Measurements from ENCODE around the gene ELF2. TPM values are rescaled to one million over a fixed set of nuclear protein-coding genes. Genes with fewer than 3 reads are reported as not detected.
"Not testable (repeated sequence)": the region's sequence is repeated elsewhere in the genome, so short reads cannot be mapped to it uniquely, and the experiment has no call there.

Gene ELF2
- total RNA-seq, 2 experiments from 2014 or later, result 34.3 to 36.3 TPM

- POLR2A ChIA-PET, result interaction anchor here (0.7 to 4.4 kb wide), 4 partner anchors 32 to 216 kb away, joined by 5 to 24 read pairs (median 18); partner anchors contain the start of genes NAA15, NDUFC1 and NOCT
Measured at GRCh38 chr4:139084804-139085093, 92.3 kb downstream of the ELF2 start.

GRCh38 chr4:139083956-139084803 lies 92.8 kb downstream of the ELF2 start:
- H3K27ac Mint-ChIP-seq, result peak overlapping the region; percentile 99
- peaks cover 33% of the 10 kb centered on the region for H3K4me1 Mint-ChIP-seq (ENCODE audit: low read depth)
- peak overlapping the region; percentile 99 for H3K4me3 Mint-ChIP-seq
- CTCF ChIA-PET, result interaction anchor here (0.7 to 2.7 kb wide), 6 partner anchors 11 to 182 kb away, joined by 3 to 14 read pairs (median 4); partner anchors contain the start of gene ELF2
- peaks cover 22% of the 10 kb centered on the region for H3K36me3 Mint-ChIP-seq (ENCODE audit: low read depth)
- H3K9me3 Mint-ChIP-seq (ENCODE audit: insufficient read depth), result no peaks in the 10 kb centered on the region
- no peaks in the 10 kb centered on the region for H3K27me3 Mint-ChIP-seq (ENCODE audit: low read depth)
- ATAC-seq (peak; percentile 66), DNase-seq (peak; percentile 85)
- POLR2A ChIA-PET, result interaction anchor here (0.7 to 4.4 kb wide), 5 partner anchors 31 to 575 kb away, joined by 3 to 24 read pairs (median 13); partner anchors contain the start of genes NAA15, NDUFC1 and NOCT

More at GRCh38 chr4:139084804-139085093, 92.3 kb downstream of the ELF2 start:
- ATAC-seq (no peak), DNase-seq (no peak)
- Mint-ChIP-seq H3K27me3 (ENCODE audit: low read depth) (no peaks in the 10 kb centered on the region), H3K9me3 (ENCODE audit: insufficient read depth) (no peaks in the 10 kb centered on the region), H3K4me3 (peak overlapping the region; percentile 77), H3K36me3 (ENCODE audit: low read depth) (peaks cover 22% of the 10 kb centered on the region), H3K27ac (peak overlapping the region; percentile 99), H3K4me1 (ENCODE audit: low read depth) (peaks cover 30% of the 10 kb centered on the region)
- CTCF ChIA-PET, result interaction anchor here (0.7 to 2.7 kb wide), 7 partner anchors 10 to 211 kb away, joined by 3 to 14 read pairs (median 4); partner anchors contain the start of gene ELF2

- Mint-ChIP-seq H3K4me3 (peak overlapping the region; percentile 99), H3K9me3 (ENCODE audit: insufficient read depth) (no peaks in the 10 kb centered on the region), H3K4me1 (ENCODE audit: low read depth) (peaks cover 33% of the 10 kb centered on the region), H3K27me3 (ENCODE audit: low read depth) (no peaks in the 10 kb centered on the region), H3K36me3 (ENCODE audit: low read depth) (peaks cover 22% of the 10 kb centered on the region), H3K27ac (peak overlapping the region; percentile 99)
- ChIA-PET CTCF (interaction anchor here (1.3 to 2.7 kb wide), 3 partner anchors 16 to 183 kb away, joined by 3 to 14 read pairs (median 4); no protein-coding TSS in a partner anchor), POLR2A (interaction anchor here (0.7 to 4.4 kb wide), 4 partner anchors 68 to 575 kb away, joined by 3 to 24 read pairs (median 18); partner anchors contain the start of genes NAA15, NDUFC1 and NOCT)
- DNase-seq (peak; percentile 73), ATAC-seq (peak; percentile 45)
Measured at GRCh38 chr4:139083607-139083955, 93.4 kb downstream of the ELF2 start.

- H3K4me3 Mint-ChIP-seq, result peak overlapping the region; percentile 99
- no peaks in the 10 kb centered on the region for H3K9me3 Mint-ChIP-seq (ENCODE audit: insufficient read depth)
- peaks cover 22% of the 10 kb centered on the region for H3K36me3 Mint-ChIP-seq (ENCODE audit: low read depth)
- DNase-seq, result peak; percentile 97
- H3K27ac Mint-ChIP-seq, result peak overlapping the region; percentile 99
- ChIA-PET CTCF (interaction anchor here (1.0 to 2.7 kb wide), 3 partner anchors 52 to 213 kb away, joined by 3 to 14 read pairs (median 4); no protein-coding TSS in a partner anchor), POLR2A (interaction anchor here (0.7 to 4.4 kb wide), 11 partner anchors 10 to 370 kb away, joined by 3 to 24 read pairs (median 4); partner anchors contain the start of genes ELF2, NAA15, NDUFC1 and NOCT)
- H3K4me1 Mint-ChIP-seq (ENCODE audit: low read depth), result peaks cover 35% of the 10 kb centered on the region
- no peaks in the 10 kb centered on the region for H3K27me3 Mint-ChIP-seq (ENCODE audit: low read depth)
- peak; percentile 88 for ATAC-seq
Measured at GRCh38 chr4:139082750-139083606, 94.0 kb downstream of the ELF2 start.

- POLR2A ChIA-PET, result interaction anchor here (0.5 to 1.1 kb wide), 2 partner anchors 49 to 443 kb away, joined by 3 to 4 read pairs; no protein-coding TSS in a partner anchor
- H3K27ac Mint-ChIP-seq, result no peak overlapping the region
Measured at GRCh38 chr4:139078926-139079325, 98.1 kb downstream of the ELF2 start.

GRCh38 chr4:139077567-139078355 lies 99.3 kb downstream of the ELF2 start:
- ChIA-PET CTCF (interaction anchor here (1.1 to 4.9 kb wide), 3 partner anchors 8 to 188 kb away, joined by 3 to 51 read pairs (median 3); no protein-coding TSS in a partner anchor), POLR2A (no interaction called here)
- H3K27ac Mint-ChIP-seq, result no peak overlapping the region
- H3K9me3 Mint-ChIP-seq (ENCODE audit: insufficient read depth), result no peaks in the 10 kb centered on the region
- peaks cover 21% of the 10 kb centered on the region for H3K36me3 Mint-ChIP-seq (ENCODE audit: low read depth)
- ATAC-seq, result no peak
- no peak for DNase-seq
- H3K4me3 Mint-ChIP-seq, result no peak overlapping the region
- no peaks in the 10 kb centered on the region for H3K27me3 Mint-ChIP-seq (ENCODE audit: low read depth)
- H3K4me1 Mint-ChIP-seq (ENCODE audit: low read depth), result peaks cover 40% of the 10 kb centered on the region

More at GRCh38 chr4:139078926-139079325, 98.1 kb downstream of the ELF2 start:
- peaks cover 38% of the 10 kb centered on the region for H3K4me1 Mint-ChIP-seq (ENCODE audit: low read depth)
- no peak for ATAC-seq
- no peaks in the 10 kb centered on the region for H3K9me3 Mint-ChIP-seq (ENCODE audit: insufficient read depth)
- peaks cover 26% of the 10 kb centered on the region for H3K36me3 Mint-ChIP-seq (ENCODE audit: low read depth)
- H3K27me3 Mint-ChIP-seq (ENCODE audit: low read depth), result no peaks in the 10 kb centered on the region
- H3K4me3 Mint-ChIP-seq, result no peak overlapping the region
- DNase-seq, result no peak
- CTCF ChIA-PET, result interaction anchor here (0.6 to 4.9 kb wide), 3 partner anchors 21 to 227 kb away, joined by 3 to 51 read pairs (median 4); no protein-coding TSS in a partner anchor

GRCh38 chr4:139076016-139076744 lies 100.8 kb downstream of the ELF2 start:
- Mint-ChIP-seq H3K9me3 (ENCODE audit: insufficient read depth) (no peaks in the 10 kb centered on the region), H3K27ac (no peak overlapping the region), H3K4me1 (ENCODE audit: low read depth) (peaks cover 30% of the 10 kb centered on the region), H3K4me3 (no peak overlapping the region), H3K27me3 (ENCODE audit: low read depth) (no peaks in the 10 kb centered on the region), H3K36me3 (ENCODE audit: low read depth) (peaks cover 20% of the 10 kb centered on the region)
- DNase-seq, result no peak
- CTCF ChIA-PET, result interaction anchor here (0.7 to 1.0 kb wide), 2 partner anchors 9 to 24 kb away, joined by 3 read pairs; no protein-coding TSS in a partner anchor
- POLR2A ChIA-PET, result interaction anchor here (0.7 kb wide), 1 partner anchor 45 kb away, joined by 3 read pairs; no protein-coding TSS in a partner anchor
- no peak for ATAC-seq

GRCh38 chr4:139060591-139060990 lies 116.4 kb downstream of the ELF2 start:
- Mint-ChIP-seq H3K36me3 (ENCODE audit: low read depth) (peaks cover 60% of the 10 kb centered on the region), H3K4me1 (ENCODE audit: low read depth) (peaks cover 5% of the 10 kb centered on the region), H3K27me3 (ENCODE audit: low read depth) (no peaks in the 10 kb centered on the region), H3K9me3 (ENCODE audit: insufficient read depth) (no peaks in the 10 kb centered on the region), H3K4me3 (no peak overlapping the region), H3K27ac (peak overlapping the region; percentile 24)
- CTCF ChIA-PET, result no interaction called here
- ATAC-seq (no peak), DNase-seq (no peak)
- POLR2A ChIA-PET, result no interaction called here

GRCh38 chr4:139059026-139059425 lies 118.0 kb downstream of the ELF2 start:
- CTCF ChIA-PET, result interaction anchor here (3.5 kb wide), 1 partner anchor 29 kb away, joined by 20 read pairs; no protein-coding TSS in a partner anchor
- H3K9me3 Mint-ChIP-seq (ENCODE audit: insufficient read depth); H3K4me1 Mint-ChIP-seq (ENCODE audit: low read depth); H3K4me3 Mint-ChIP-seq; H3K27ac Mint-ChIP-seq; ATAC-seq; DNase-seq; POLR2A ChIA-PET; H3K27me3 Mint-ChIP-seq (ENCODE audit: low read depth): not testable (repeated sequence)
- H3K36me3 Mint-ChIP-seq (ENCODE audit: low read depth), result peaks cover 63% of the 10 kb centered on the region

- Mint-ChIP-seq H3K9me3 (ENCODE audit: insufficient read depth) (no peaks in the 10 kb centered on the region), H3K36me3 (ENCODE audit: low read depth) (peaks cover 48% of the 10 kb centered on the region), H3K27ac (no peak overlapping the region), H3K4me1 (ENCODE audit: low read depth) (peaks cover 5% of the 10 kb centered on the region), H3K27me3 (ENCODE audit: low read depth) (no peaks in the 10 kb centered on the region), H3K4me3 (no peak overlapping the region)
- ATAC-seq, result no peak
- POLR2A ChIA-PET, result no interaction called here
- no peak for DNase-seq
- CTCF ChIA-PET, result interaction anchor here (4.4 kb wide), 1 partner anchor 24 kb away, joined by 26 read pairs; no protein-coding TSS in a partner anchor
Measured at GRCh38 chr4:139054791-139055505, 122.1 kb downstream of the ELF2 start.

Data from activated CD8-positive, alpha-beta T cell treated with anti-CD3 and anti-CD28 coated beads, Interleukin-2, amount 10 ng/mL, durations not matched to agents 7 days and 5 days (primary cell).